Right ventricle myocardium inferior (tissue), 1 donor: ENCODE data around the gene BBOX1. TPM values are rescaled to one million over a fixed set of nuclear protein-coding genes. Genes with fewer than 3 reads are reported as not detected.
"Not testable (repeated sequence)": the region's sequence is repeated elsewhere in the genome, so short reads cannot be mapped to it uniquely, and the experiment has no call there.

Experiments
- ATAC-seq: fragments of 200-7000 bp; cut with Tn5 transposase; one replicate; pipeline ENCODE4 v1.9.1; 2020; ENCODE audit warnings: mild to moderate bottlenecking, moderate library complexity
- DNase-seq: peaks from one replicate; pipeline ENCODE4 v3.0.0; 2021; ENCODE audit errors: missing footprints
- intact Hi-C: fragments of 100-400 bp; cut with DNase I; formaldehyde crosslinking; loops from one replicate; pipeline ENCODE4 v1.11.0; 2022
- total RNA-seq: library from RNA; stranded (reverse); fragmentation: NEBNext Ultra II Directional; extraction: Animal tissue kit (Norgen Biotek cat#: 25700); gene quantifications from one replicate; pipeline ENCODE4 v1.2.1, GENCODE V29; 2021
- donor health status: DM: no; HTN: yes; CAD: no; lungs with severe emphysema.

Gene BBOX1
- total RNA-seq, 1 donor from 2014 or later, result not detected

- intact Hi-C loops, result no loop called here
- ATAC-seq (no peak), DNase-seq (no peak)
These were observed 72.3 kb downstream of the BBOX1 start for GRCh38 chr11:27112946-27113345.

DNA sequence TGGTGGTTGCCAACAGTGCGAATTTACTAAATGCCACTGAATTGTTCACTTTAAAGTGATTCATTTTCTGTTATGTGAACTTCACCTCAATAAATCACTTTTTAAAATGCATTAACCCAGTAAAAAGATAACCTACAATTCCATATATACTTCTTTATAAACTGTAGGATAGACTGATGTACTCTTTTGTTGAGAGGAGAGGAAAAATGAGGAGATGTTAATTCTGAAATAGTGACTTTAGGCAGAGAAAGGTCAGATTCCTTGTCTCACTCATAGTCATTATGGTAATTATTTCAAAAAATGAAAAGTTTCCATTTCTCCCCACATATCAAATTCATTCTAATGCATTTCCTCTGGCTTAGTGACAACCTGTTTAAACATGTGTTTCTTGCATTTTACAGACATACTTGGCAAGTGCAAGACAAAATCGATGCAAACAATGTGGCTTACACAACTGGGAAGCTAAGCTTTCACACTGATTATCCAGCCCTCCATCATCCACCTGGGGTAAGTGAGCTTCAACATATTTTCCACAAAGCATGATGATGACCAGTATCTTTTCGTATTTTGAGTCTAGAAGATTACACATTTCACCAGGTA lies 74.5 kb downstream of the BBOX1 start:
- DNase-seq (no peak), ATAC-seq (no peak)
- intact Hi-C loops, result no loop called here

DNA sequence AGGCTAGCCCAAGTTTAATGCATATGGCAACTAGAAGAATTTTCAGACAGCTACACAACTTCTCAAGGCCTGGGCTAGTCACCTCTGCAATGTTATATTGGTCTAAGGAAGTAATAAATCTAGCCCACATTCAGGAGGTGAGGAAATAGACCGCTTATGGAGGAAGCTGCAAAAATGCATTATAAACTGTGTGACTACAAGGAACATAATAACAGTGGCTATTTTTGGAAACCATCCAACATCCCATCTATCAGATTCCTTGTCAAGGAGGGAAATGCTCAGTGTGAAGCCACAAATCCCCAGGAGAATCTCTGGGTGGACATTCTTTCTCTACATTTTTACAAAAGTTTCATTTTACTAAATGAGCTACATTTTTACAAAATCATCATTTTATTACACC lies 76.1 kb downstream of the BBOX1 start:
- DNase-seq (no peak), ATAC-seq (no peak)
- intact Hi-C loops, result no loop called here

DNA sequence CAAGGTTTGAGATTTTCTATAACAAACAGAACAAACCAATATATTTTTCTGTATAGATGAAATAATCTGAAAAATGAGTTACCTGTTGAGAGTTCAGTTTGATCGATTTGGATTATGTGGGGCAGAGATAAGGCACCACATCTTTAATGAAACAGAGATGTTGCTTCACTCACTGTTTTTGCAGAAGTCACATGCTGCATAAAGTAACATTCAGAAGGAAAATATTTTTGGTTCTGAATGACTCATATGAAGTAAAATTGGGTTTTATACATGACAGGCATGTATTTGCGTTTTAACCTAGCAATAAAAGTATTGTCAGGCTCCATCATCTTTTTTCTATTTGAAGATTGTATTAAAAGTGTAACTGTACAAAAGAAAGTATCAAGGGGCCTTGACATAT lies 77.8 kb downstream of the BBOX1 start:
- DNase-seq (no peak), ATAC-seq (no peak)
- intact Hi-C loops, result no loop called here

DNA sequence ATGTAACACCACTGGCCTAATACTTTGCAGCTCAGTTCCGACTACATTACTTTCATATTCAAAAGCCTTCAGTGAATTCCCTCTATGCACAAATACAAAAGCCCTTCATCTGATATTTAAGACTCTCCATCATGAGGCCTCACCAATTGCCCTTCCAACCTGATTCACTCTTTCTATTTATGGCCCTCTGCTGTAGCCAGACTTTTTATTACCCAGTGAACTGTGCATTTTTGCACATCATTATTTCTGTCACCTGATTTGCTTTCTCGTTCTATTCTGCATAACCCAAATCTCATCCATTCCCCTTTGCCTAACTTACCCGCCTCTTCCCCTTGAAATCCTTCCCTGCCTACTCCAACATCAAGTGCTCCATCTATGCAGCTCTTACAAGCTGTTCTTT lies 78.3 kb downstream of the BBOX1 start:
- no peak for DNase-seq
- no peak for ATAC-seq
- intact Hi-C loops, result no loop called here

DNA sequence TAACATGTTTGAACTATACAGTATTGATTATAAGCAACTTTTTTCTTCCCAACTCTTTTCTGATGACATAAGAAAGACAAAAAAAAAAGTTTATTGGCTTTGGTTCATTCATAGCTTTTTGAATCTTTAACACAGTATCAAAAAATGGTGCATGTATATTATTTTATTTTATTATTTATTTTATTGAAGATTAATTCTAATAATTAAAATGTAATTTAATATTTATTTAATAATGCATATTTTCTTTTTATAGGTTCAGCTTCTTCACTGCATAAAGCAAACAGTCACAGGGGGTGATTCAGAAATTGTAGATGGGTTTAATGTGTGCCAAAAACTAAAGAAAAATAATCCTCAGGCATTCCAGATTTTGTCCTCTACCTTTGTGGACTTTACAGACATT lies 78.8 kb downstream of the BBOX1 start:
- no peak for ATAC-seq
- intact Hi-C loops, result no loop called here
- DNase-seq, result no peak

DNA sequence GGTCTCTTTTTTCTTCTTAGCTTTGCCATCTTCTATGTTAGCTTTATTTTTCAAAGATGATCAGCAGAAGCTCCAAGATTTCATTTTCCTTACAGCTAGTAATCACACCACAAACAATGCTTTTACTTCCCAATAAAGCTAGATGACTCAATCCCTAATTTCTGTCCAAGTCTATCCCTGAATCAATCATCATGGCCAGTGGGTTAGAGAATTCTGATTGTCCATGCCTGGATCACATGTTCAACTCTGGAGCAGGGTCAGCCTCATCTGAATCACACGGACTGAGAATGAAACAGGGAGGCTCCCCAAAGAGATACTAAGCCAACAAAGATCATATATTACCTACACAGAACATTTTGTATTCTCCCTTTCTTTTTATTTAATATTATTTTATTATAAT lies 79.6 kb downstream of the BBOX1 start:
- no peak for DNase-seq
- no peak for ATAC-seq
- intact Hi-C loops, result no loop called here

DNA sequence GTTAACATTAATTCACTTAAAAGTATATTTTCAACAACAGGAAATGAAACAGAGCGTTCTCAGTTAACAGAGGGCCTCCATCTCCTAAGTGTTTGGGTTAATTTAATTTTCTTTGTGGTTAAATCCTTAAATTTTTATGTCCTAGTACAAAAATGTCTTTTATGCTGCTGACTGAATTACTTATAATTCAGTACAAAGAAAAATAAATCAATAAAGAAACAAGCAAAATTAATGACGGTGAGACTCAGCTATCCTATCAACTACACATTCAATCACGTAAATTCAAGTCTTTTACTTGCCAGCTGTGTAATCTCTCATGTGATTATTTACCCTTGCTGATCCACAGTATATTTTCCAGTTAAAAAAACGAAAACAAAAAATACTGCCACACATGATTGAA lies 81.4 kb downstream of the BBOX1 start:
- DNase-seq (no peak), ATAC-seq (no peak)
- intact Hi-C loops, result no loop called here

- intact Hi-C loops, result no loop called here
- ATAC-seq (no peak), DNase-seq (no peak)
These were observed 84.1 kb downstream of the BBOX1 start for GRCh38 chr11:27124514-27125264.

GRCh38 chr11:27129686-27130085 lies 89.1 kb downstream of the BBOX1 start:
- ATAC-seq (no peak), DNase-seq (no peak)
- intact Hi-C loops, result no loop called here

DNA sequence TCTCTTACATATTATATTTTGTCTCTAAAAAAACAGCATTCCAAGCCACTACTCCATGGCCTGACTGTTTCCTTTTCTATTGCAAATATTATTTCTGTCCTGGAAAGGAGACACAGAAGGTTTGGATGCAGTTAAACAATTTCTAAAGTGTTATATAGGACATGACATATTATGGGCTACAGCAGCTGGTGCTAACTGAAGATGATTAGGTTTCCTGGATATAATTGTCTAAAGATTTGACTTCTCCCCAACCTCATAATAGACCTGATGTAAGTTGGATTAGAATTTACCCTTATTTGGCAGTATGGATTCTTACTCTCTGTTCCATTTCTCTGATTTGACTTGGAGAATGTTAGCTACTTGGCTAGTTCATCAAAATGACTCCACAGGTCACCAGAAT lies 90.2 kb downstream of the BBOX1 start:
- no peak for DNase-seq
- ATAC-seq, result no peak
- intact Hi-C loops, result no loop called here

DNA sequence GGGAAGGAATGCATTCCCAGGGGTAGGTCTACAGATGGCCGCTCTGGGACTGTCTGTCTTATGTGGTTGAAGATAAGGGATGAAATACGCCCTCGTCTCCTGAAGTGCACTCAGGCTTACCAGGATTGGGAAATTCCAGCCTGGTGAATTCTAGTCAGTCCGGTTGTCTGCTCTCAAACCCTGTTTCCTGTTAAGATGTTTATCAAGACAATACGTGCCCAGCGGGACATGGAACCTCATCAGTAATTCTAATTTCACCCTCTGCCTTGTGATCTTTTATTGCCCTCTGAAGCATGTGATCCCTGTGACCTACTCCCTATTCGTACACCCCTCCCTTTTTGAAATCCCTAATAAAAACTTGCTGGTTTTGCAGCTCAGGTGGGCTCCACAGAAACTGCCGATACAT lies 95.3 kb downstream of the BBOX1 start:
- intact Hi-C loops, ATAC-seq, DNase-seq: not testable (repeated sequence)

DNA sequence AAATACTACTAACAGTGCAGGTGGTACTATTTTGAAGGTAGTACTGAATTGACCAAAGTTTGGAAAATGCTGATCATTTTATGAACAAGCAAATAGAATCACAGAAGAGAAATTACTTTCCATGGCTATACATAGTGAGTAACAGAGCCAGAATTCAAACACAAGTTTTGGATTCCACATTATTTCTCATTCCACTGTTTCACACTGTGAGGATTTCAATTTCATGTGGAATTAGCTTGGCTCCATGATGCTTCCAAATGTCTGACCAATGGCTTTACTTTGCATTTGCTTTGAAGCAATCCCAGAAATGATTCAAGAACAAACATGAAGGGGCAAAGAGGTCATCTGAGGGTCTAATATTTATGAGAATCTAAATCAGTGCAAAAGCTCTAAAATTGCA lies 98.1 kb downstream of the BBOX1 start:
- no peak for DNase-seq
- intact Hi-C loops, result no loop called here
- no peak for ATAC-seq

DNA sequence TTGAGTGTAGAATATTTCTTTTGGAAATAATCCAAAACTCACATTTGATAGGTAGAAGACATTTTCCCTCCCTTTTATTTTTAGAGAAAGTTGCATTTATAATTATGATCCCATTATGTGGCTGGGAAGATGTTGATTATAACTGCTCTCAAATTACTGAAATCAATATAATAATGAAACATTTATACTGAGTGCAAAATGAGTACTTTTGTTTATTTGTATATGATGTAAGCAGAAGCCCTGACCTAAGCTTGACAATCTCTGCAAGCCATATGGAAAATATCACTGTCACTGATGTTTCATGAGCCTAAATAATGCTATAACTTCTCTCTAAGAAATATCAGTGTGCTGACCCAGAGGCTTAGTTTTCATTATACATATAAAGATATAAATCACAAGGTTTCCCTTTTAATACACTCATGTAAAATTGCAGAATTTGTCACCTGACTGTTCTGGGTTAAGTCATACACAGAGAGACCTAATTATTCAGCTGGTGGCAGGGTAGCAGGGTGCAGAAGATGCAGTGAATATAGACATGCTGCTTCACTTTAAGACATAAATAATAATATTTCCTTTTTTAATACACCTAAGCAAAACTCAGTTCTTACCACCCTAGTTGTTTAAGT lies 99.2 kb downstream of the BBOX1 start:
- intact Hi-C loops, result no loop called here
- DNase-seq (no peak), ATAC-seq (no peak)

GRCh38 chr11:27141576-27141975 lies 101.0 kb downstream of the BBOX1 start:
- DNase-seq (no peak), ATAC-seq (no peak)
- intact Hi-C loops, result no loop called here

- intact Hi-C loops, result no loop called here
- ATAC-seq (no peak), DNase-seq (no peak)
These were observed 107.3 kb downstream of the BBOX1 start for GRCh38 chr11:27147916-27148315.

DNA sequence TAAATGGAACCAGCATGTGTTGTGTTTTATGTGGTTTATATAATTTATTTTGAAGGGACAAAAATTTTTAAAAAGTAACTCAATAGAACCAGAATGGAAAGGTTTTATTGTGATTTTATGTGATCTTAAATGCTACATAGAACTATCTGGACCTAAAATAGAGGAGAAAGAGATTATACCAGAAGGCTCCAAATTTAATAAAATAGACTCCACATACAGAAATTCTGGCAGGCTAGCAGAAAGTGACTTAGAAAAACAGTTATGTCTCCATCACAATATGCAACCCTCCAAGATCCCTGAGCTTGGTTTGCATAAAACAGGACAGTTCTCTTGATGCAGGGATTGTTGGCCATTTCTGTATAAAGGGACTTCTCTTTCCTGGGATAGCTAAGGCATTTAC lies 107.9 kb downstream of the BBOX1 start:
- intact Hi-C loops, result no loop called here
- no peak for DNase-seq
- ATAC-seq, result no peak

DNA sequence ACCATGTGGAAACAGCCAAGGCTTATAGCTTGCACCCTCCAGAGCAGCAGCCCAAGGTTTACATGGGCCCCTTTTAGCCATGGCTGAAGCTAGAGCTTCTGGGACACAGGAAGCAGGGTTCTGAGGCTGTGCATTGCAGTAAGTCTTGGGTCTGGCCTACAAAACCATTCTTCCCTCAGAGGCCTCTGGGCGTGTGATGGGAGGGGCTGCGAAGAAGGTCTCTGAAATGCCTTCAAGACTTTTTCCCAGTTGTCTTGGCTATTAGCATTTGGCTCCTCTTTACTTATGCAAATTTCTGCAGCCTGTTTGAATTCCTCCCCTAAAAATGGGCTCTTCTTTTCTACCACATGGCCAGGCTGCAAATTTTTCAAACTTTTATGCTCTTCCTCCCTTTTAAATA lies 109.5 kb downstream of the BBOX1 start:
- intact Hi-C loops, result loop anchor here (10.0 kb wide), 1 partner anchor 845 kb away; no protein-coding TSS in a partner anchor
- DNase-seq (no peak), ATAC-seq (no peak)

- no peak for ATAC-seq
- intact Hi-C loops, result loop anchor here (10.0 kb wide), 1 partner anchor 848 kb away; no protein-coding TSS in a partner anchor
- DNase-seq, result no peak
These were observed 112.5 kb downstream of the BBOX1 start for GRCh38 chr11:27153136-27153535.
